Ascending aorta (tissue), 2 donors: ENCODE measurements around the gene PTPA. TPM values are rescaled to one million over a fixed set of nuclear protein-coding genes. Genes with fewer than 3 reads are reported as not detected.
A peak's percentile ranks its signal among the peaks of the same experiment; 100 is the strongest.

Experiments
- DNase-seq, 2 donors: peaks; one replicate each; pipeline ENCODE4 v3.0.0-alpha.2; 2019; ENCODE audit warnings: low spot score in 2 of 2
- H3K27ac ChIP-seq, 2 donors: fragments of 200-600 bp; sonication (generic); one replicate each; pipeline ENCODE4 v1.5.1; 2016 to 2017; ENCODE audit warnings: mild to moderate bottlenecking in 1 of 2
- H3K27me3 ChIP-seq: fragments of 200-600 bp; sonication (generic); one replicate; pipeline ENCODE4 v1.5.1; 2017
- H3K36me3 ChIP-seq, 2 donors: fragments of 200-600 bp; sonication (generic); one replicate each; pipeline ENCODE4 v1.5.1; 2016
- H3K4me1 ChIP-seq, 2 donors: fragments of 200-600 bp; sonication (generic); one replicate each; pipeline ENCODE4 v1.5.1; 2016 to 2017; ENCODE audit warnings: mild to moderate bottlenecking in 1 of 2
- H3K4me3 ChIP-seq, 2 donors: fragments of 200-600 bp; sonication (generic); one replicate each; pipeline ENCODE4 v1.5.1; 2016 to 2017; ENCODE audit warnings: mild to moderate bottlenecking in 1 of 2
- H3K9me3 ChIP-seq, 2 donors: fragments of 200-600 bp; sonication (generic); one replicate each; pipeline ENCODE4 v1.5.1; 2016
- intact Hi-C: fragments of 100-400 bp; cut with DNase I; formaldehyde crosslinking; loops from one replicate; pipeline ENCODE4 v1.15.1; 2023
- total RNA-seq: library from RNA; depleted of rRNA; stranded (reverse); fragments of >200 nt; gene quantifications from one replicate; pipeline ENCODE4 v1.1.0, GENCODE V29; 2016
- TF ChIP-seq, protein P1 (sequence below), 3 experiments: fragments of 200-600 bp in 2 of 3; fragments of 450-650 bp in 1 of 3; sonication (generic) in 2 of 3; IDR thresholded peaks; one replicate each; pipeline ENCODE4 v1.5.1; 2016 to 2019; ENCODE audit warnings: antibody characterized with exemption in 3 of 3, mild to moderate bottlenecking in 1 of 3, moderate library complexity in 1 of 3

Gene PTPA
- total RNA-seq, 1 donor from 2014 or later = 61.6 TPM

DNA sequence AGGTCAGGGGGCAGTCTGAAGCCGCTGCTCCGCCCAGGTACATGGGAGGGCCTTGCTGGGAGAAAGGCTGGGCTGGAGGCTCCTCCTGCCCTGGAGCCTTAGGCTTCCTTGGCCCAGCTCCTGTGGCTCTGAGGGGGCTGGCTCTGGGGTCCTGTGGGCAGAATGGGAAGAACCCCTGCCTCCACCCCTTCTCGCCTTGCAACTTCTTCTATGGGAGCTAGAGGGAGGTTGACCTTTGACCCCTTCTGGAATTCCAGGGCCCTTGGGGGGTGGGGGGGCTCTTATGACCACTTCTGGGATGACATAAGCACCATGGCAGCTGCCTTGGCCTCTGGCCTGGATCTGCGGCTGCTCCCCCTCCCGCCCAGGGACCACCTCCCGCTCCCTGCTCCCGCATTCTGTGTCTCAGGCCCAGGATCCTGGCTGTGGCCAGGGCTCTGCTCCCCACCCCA lies 34.7 kb downstream of the PTPA start:
- DNase-seq = peak in 1 of 2 donors; percentile 81
- H3K9me3 ChIP-seq = no peaks in the 10 kb centered on the region
- H3K27ac ChIP-seq = peak overlapping the region; percentile 98
- no peak overlapping the region for H3K4me3 ChIP-seq
- TF ChIP-seq, protein P1, sequence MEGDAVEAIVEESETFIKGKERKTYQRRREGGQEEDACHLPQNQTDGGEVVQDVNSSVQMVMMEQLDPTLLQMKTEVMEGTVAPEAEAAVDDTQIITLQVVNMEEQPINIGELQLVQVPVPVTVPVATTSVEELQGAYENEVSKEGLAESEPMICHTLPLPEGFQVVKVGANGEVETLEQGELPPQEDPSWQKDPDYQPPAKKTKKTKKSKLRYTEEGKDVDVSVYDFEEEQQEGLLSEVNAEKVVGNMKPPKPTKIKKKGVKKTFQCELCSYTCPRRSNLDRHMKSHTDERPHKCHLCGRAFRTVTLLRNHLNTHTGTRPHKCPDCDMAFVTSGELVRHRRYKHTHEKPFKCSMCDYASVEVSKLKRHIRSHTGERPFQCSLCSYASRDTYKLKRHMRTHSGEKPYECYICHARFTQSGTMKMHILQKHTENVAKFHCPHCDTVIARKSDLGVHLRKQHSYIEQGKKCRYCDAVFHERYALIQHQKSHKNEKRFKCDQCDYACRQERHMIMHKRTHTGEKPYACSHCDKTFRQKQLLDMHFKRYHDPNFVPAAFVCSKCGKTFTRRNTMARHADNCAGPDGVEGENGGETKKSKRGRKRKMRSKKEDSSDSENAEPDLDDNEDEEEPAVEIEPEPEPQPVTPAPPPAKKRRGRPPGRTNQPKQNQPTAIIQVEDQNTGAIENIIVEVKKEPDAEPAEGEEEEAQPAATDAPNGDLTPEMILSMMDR (IDR thresholded peaks at IDR 0.05) = no peak
- intact Hi-C loops = loop anchor here (1.0 kb wide), 1 partner anchor 22 kb away; no protein-coding TSS in a partner anchor
- H3K36me3 ChIP-seq = peaks cover 9 to 16% of the 10 kb centered on the region in 2 donors
- no peaks in the 10 kb centered on the region for H3K27me3 ChIP-seq
- H3K4me1 ChIP-seq = peaks cover 48 to 64% of the 10 kb centered on the region in 2 donors

DNA sequence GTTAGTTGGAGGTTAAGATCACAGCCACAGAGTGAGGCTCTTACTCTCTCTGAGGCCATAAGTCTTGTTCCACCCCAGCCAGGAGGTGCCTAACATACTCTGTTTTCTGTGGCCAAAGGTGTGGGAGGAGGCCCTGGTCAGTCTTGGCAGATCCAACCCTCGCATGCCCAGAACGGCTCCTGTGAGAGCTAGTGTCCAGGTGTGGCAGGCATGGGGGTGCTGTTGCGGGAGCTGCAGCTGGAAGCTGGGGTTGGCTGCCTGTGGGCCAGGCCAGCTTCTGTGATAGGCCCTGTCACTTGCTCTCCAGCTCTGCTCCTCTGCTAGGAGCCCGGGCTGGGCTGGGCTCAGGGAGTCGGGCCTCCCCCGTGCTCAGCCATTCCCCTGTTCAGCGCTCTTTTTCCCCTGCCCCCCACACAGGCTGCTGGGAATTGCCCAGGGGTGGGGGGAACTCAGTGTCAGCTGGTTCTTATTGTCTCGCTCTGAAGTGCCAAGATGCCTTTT lies 35.3 kb downstream of the PTPA start:
- Histone ChIP-seq H3K27me3 (no peaks in the 10 kb centered on the region), H3K4me3 (no peak overlapping the region), H3K36me3 (peaks cover 9 to 16% of the 10 kb centered on the region in 2 donors), H3K9me3 (no peaks in the 10 kb centered on the region), H3K27ac (peak overlapping the region; percentile 98), H3K4me1 (peaks cover 41 to 57% of the 10 kb centered on the region in 2 donors)
- intact Hi-C loops = loop anchor here (1.0 kb wide), 1 partner anchor 22 kb away; no protein-coding TSS in a partner anchor
- DNase-seq = no peak
- TF ChIP-seq, protein P1 (IDR thresholded peaks at IDR 0.05) = no peak

DNA sequence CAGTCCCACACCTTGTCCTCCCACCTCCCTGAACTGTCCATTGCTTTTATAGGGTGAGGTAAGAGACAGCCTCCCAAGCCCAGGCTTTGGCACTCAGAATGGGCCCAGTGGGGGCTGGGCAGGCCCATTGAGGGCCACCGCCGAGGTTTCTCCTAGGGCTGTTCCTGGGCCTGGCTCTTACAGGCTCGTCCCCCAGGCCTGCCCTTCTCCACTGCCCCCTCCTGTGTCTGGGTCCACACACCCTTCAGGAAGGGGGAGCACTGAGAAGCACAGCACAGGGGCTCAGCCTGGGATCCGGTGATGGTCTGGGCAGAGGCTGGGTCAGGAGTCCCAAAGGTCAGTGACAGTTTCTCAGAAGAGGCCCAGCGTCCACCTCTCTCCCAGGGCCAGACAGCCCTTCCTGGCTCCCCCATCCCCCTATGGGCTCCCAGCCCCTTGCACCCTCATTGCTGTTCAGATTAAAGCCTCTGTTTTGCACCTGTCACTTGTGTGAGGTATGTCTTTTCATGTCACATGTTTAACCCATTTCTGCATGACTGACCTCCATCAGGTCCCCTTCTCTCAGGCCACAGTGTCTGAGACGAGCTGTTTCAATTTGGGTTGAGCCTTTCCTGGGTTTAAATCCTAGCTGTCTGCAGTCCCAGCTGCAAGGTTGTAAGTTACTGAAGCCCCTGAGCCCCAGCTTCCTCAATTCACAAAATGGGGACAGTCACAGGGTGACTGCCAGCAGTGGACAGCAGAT lies 37.4 kb downstream of the PTPA start:
- Histone ChIP-seq H3K9me3 (no peaks in the 10 kb centered on the region), H3K27ac (peak overlapping the region; percentile 98), H3K4me1 (peaks cover 24 to 38% of the 10 kb centered on the region in 2 donors), H3K36me3 (peaks cover 9 to 16% of the 10 kb centered on the region in 2 donors), H3K27me3 (no peaks in the 10 kb centered on the region), H3K4me3 (no peak overlapping the region)
- TF ChIP-seq, protein P1 (IDR thresholded peaks at IDR 0.05) = no peak
- DNase-seq = no peak
- intact Hi-C loops = no loop called here

DNA sequence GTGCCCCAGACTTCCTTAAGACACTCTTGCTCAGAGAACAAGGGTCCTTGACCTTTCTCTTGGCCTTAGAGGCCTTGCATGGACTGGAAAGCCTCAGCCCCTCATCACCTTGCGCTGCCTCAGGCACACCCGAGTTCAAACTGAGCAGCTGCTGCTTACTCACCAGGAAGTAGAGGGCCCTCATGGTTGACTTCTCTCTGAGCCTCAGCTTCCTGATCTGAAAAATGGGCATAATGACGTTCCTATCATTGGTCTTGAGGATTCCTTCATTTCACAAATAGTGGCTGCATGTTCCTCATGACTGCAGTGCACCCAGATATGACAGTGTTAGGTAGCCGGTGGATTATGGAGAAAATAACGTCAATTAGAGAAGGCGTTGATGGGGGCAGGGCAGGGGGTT lies 38.2 kb downstream of the PTPA start:
- H3K27ac ChIP-seq = peak overlapping the region in 1 of 2 donors; percentile 9
- TF ChIP-seq, protein P1 (IDR thresholded peaks at IDR 0.05) = no peak
- H3K36me3 ChIP-seq = peaks cover 9 to 16% of the 10 kb centered on the region in 2 donors
- no peak for DNase-seq
- intact Hi-C loops = no loop called here
- H3K27me3 ChIP-seq = no peaks in the 10 kb centered on the region
- no peak overlapping the region for H3K4me3 ChIP-seq
- peaks cover 19 to 30% of the 10 kb centered on the region in 2 donors for H3K4me1 ChIP-seq
- H3K9me3 ChIP-seq = no peaks in the 10 kb centered on the region

DNA sequence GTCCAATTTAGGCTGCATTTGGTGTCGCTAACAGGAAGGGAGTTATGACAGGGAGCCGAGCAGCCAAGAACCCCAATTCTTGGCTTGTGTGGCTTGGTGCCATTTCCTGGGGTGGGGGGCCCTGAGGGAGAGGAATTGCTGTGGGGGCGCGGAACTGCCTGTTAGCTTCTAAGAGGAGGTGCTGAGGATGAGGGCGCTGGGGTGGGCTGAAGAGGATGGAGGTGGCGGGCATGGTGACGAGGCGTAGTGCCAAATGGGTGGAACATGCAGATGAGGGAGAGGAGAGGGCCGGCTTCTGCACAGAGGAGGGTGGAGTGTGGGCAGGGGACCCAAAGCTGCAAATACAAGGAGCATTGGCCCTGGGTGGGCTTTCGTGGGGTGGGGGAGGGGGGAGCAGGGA lies 38.9 kb downstream of the PTPA start:
- TF ChIP-seq, protein P1 (IDR thresholded peaks at IDR 0.05) = no peak
- Histone ChIP-seq H3K9me3 (no peaks in the 10 kb centered on the region), H3K27me3 (no peaks in the 10 kb centered on the region), H3K4me3 (no peak overlapping the region), H3K4me1 (peaks cover 19 to 24% of the 10 kb centered on the region in 2 donors), H3K27ac (no peak overlapping the region), H3K36me3 (peaks cover 11 to 19% of the 10 kb centered on the region in 2 donors)
- intact Hi-C loops = no loop called here
- no peak for DNase-seq
